Smooth muscle cell (in vitro differentiated cells): ENCODE data around the gene PHRF1. TPM values are rescaled to one million over a fixed set of nuclear protein-coding genes. Genes with fewer than 3 reads are reported as not detected.

Source experiments
- DNase-seq: peaks from one replicate; lab custom pipeline; 2025; ENCODE audit not compliant: unreplicated experiment; lab: John Stamatoyannopoulos, UW
- H2AFZ ChIP-seq: fragments of 200-600 bp; sonication (generic); 2 replicates; pipeline ENCODE4 v1.6.0; 2016; ENCODE audit warnings: antibody characterized with exemption, low read depth, mild to moderate bottlenecking
- H3F3A ChIP-seq: fragments of 200-600 bp; sonication (generic); 2 replicates; pipeline ENCODE4 v1.6.0; 2017; ENCODE audit warnings: antibody characterized with exemption, low read depth
- H3K27ac ChIP-seq: fragments of 200-600 bp; sonication (generic); 2 replicates; pipeline ENCODE4 v1.5.1; 2016; ENCODE audit warnings: low read depth, mild to moderate bottlenecking
- H3K27me3 ChIP-seq: fragments of 200-600 bp; sonication (generic); 2 replicates; pipeline ENCODE4 v1.6.1; 2016; ENCODE audit warnings: low read depth, mild to moderate bottlenecking
- H3K36me3 ChIP-seq: fragments of 200-600 bp; sonication (generic); 2 replicates; pipeline ENCODE4 v1.5.1; 2016; ENCODE audit warnings: low read depth
- H3K4me1 ChIP-seq: fragments of 200-600 bp; sonication (generic); 2 replicates; pipeline ENCODE4 v1.5.1; 2016; ENCODE audit warnings: low read depth
- H3K4me2 ChIP-seq: fragments of 200-600 bp; sonication (generic); 2 replicates; pipeline ENCODE4 v1.6.0; 2016; ENCODE audit warnings: mild to moderate bottlenecking
- H3K4me3 ChIP-seq: fragments of 200-600 bp; sonication (generic); 2 replicates; pipeline ENCODE4 v1.5.1; 2016; ENCODE audit warnings: mild to moderate bottlenecking
- H3K79me2 ChIP-seq: fragments of 200-600 bp; sonication (generic); 2 replicates; pipeline ENCODE4 v1.6.0; 2016; ENCODE audit warnings: low read depth, mild to moderate bottlenecking
- H3K9ac ChIP-seq: fragments of 200-600 bp; sonication (generic); 2 replicates; pipeline ENCODE4 v1.6.0; 2016; ENCODE audit warnings: low read depth
- H3K9me3 ChIP-seq: fragments of 200-600 bp; sonication (generic); replicated peaks from 2 replicates; pipeline ENCODE4 v1.5.1; 2016; ENCODE audit warnings: low read depth
- H4K20me1 ChIP-seq: fragments of 200-600 bp; sonication (generic); 2 replicates; pipeline ENCODE4 v1.6.0; 2016; ENCODE audit warnings: low read depth
- CTCF ChIP-seq: fragments of 200-600 bp; sonication (generic); IDR thresholded peaks from 2 replicates; pipeline ENCODE4 v1.5.1; 2017; ENCODE audit warnings: borderline replicate concordance, mild to moderate bottlenecking, antibody characterized with exemption; ENCODE audit not compliant: insufficient read depth, poor library complexity, severe bottlenecking
- WGBS: methylation state at CpG from one replicate; pipeline ENCODE4 v1.1.7; 2016; ENCODE audit warnings: low lambda C conversion rate; 5-methylcytosine and 5-hydroxymethylcytosine counted together
- polyA plus RNA-seq: library from polyadenylated mRNA; unstranded; fragments of >200 nt; fragmentation: Nextera tagmentation; extraction: Ambion mirVana; gene quantifications from 2 replicates; pipeline ENCODE4 v1.2.1, GENCODE V29; 2016
- total RNA-seq: library from RNA; depleted of rRNA; stranded (reverse); fragments of >200 nt; gene quantifications from 2 replicates; pipeline ENCODE4 v1.2.3, GENCODE V29; 2014

Gene PHRF1
- total and polyA plus RNA-seq, 2 experiments from 2014 or later: 11.6 to 20.2 TPM

GRCh38 chr11:556662-557256, 19.5 kb upstream of the PHRF1 start:
- Histone ChIP-seq H3K27ac (no peak overlapping the region), H2AFZ (no peak overlapping the region), H3K4me1 (peaks cover 8% of the 10 kb centered on the region), H3F3A (no peaks in the 10 kb centered on the region), H3K79me2 (no peaks in the 10 kb centered on the region), H3K4me2 (no peak overlapping the region), H3K27me3 (peaks cover 58% of the 10 kb centered on the region), H3K9me3 (no peaks in the 10 kb centered on the region), H4K20me1 (peaks cover 3% of the 10 kb centered on the region), H3K4me3 (no peak overlapping the region), H3K9ac (no peak overlapping the region), H3K36me3 (no peaks in the 10 kb centered on the region)
- no peak for TF ChIP-seq CTCF
- DNase-seq: no peak
- 85% methylated on average over 17 of the region's 22 CpGs for WGBS

GRCh38 chr11:557328-558132, 18.7 kb upstream of the PHRF1 start:
- Histone ChIP-seq H3K27me3 (peaks cover 58% of the 10 kb centered on the region), H3K9ac (no peak overlapping the region), H3K79me2 (no peaks in the 10 kb centered on the region), H3F3A (no peaks in the 10 kb centered on the region), H3K4me2 (no peak overlapping the region), H3K36me3 (no peaks in the 10 kb centered on the region), H4K20me1 (peaks cover 10% of the 10 kb centered on the region), H3K27ac (no peak overlapping the region), H3K4me3 (no peak overlapping the region), H3K4me1 (peaks cover 8% of the 10 kb centered on the region), H3K9me3 (no peaks in the 10 kb centered on the region), H2AFZ (no peak overlapping the region)
- DNase-seq: no peak
- WGBS: 88% methylated on average over 21 of the region's 24 CpGs
- TF ChIP-seq CTCF: no peak

GRCh38 chr11:558503-558902, 17.8 kb upstream of the PHRF1 start:
- Histone ChIP-seq H3K4me3 (no peak overlapping the region), H3F3A (no peaks in the 10 kb centered on the region), H2AFZ (no peak overlapping the region), H3K9ac (no peak overlapping the region), H3K27ac (no peak overlapping the region), H3K9me3 (no peaks in the 10 kb centered on the region), H3K36me3 (no peaks in the 10 kb centered on the region), H3K4me2 (no peak overlapping the region), H3K4me1 (peaks cover 8% of the 10 kb centered on the region), H4K20me1 (peaks cover 20% of the 10 kb centered on the region), H3K79me2 (no peaks in the 10 kb centered on the region), H3K27me3 (peaks cover 54% of the 10 kb centered on the region)
- no peak for DNase-seq
- no peak for TF ChIP-seq CTCF
- 90% methylated on average over 13 of the region's 20 CpGs for WGBS
